Smooth muscle cell (in vitro differentiated cells): ENCODE results near the gene SIRPA. TPM values are rescaled to one million over a fixed set of nuclear protein-coding genes. Genes with fewer than 3 reads are reported as not detected.

Source experiments
- DNase-seq: peaks from one replicate; lab custom pipeline; 2025; ENCODE audit not compliant: unreplicated experiment; lab: John Stamatoyannopoulos, UW
- H2AFZ ChIP-seq: fragments of 200-600 bp; sonication (generic); 2 replicates; pipeline ENCODE4 v1.6.0; 2016; ENCODE audit warnings: antibody characterized with exemption, low read depth, mild to moderate bottlenecking
- H3F3A ChIP-seq: fragments of 200-600 bp; sonication (generic); 2 replicates; pipeline ENCODE4 v1.6.0; 2017; ENCODE audit warnings: antibody characterized with exemption, low read depth
- H3K27ac ChIP-seq: fragments of 200-600 bp; sonication (generic); 2 replicates; pipeline ENCODE4 v1.5.1; 2016; ENCODE audit warnings: low read depth, mild to moderate bottlenecking
- H3K27me3 ChIP-seq: fragments of 200-600 bp; sonication (generic); 2 replicates; pipeline ENCODE4 v1.6.1; 2016; ENCODE audit warnings: low read depth, mild to moderate bottlenecking
- H3K36me3 ChIP-seq: fragments of 200-600 bp; sonication (generic); 2 replicates; pipeline ENCODE4 v1.5.1; 2016; ENCODE audit warnings: low read depth
- H3K4me1 ChIP-seq: fragments of 200-600 bp; sonication (generic); 2 replicates; pipeline ENCODE4 v1.5.1; 2016; ENCODE audit warnings: low read depth
- H3K4me2 ChIP-seq: fragments of 200-600 bp; sonication (generic); 2 replicates; pipeline ENCODE4 v1.6.0; 2016; ENCODE audit warnings: mild to moderate bottlenecking
- H3K4me3 ChIP-seq: fragments of 200-600 bp; sonication (generic); 2 replicates; pipeline ENCODE4 v1.5.1; 2016; ENCODE audit warnings: mild to moderate bottlenecking
- H3K79me2 ChIP-seq: fragments of 200-600 bp; sonication (generic); 2 replicates; pipeline ENCODE4 v1.6.0; 2016; ENCODE audit warnings: low read depth, mild to moderate bottlenecking
- H3K9ac ChIP-seq: fragments of 200-600 bp; sonication (generic); 2 replicates; pipeline ENCODE4 v1.6.0; 2016; ENCODE audit warnings: low read depth
- H3K9me3 ChIP-seq: fragments of 200-600 bp; sonication (generic); replicated peaks from 2 replicates; pipeline ENCODE4 v1.5.1; 2016; ENCODE audit warnings: low read depth
- H4K20me1 ChIP-seq: fragments of 200-600 bp; sonication (generic); 2 replicates; pipeline ENCODE4 v1.6.0; 2016; ENCODE audit warnings: low read depth
- CTCF ChIP-seq: fragments of 200-600 bp; sonication (generic); IDR thresholded peaks from 2 replicates; pipeline ENCODE4 v1.5.1; 2017; ENCODE audit warnings: borderline replicate concordance, mild to moderate bottlenecking, antibody characterized with exemption; ENCODE audit not compliant: insufficient read depth, poor library complexity, severe bottlenecking
- WGBS: methylation state at CpG from one replicate; pipeline ENCODE4 v1.1.7; 2016; ENCODE audit warnings: low lambda C conversion rate; 5-methylcytosine and 5-hydroxymethylcytosine counted together
- polyA plus RNA-seq: library from polyadenylated mRNA; unstranded; fragments of >200 nt; fragmentation: Nextera tagmentation; extraction: Ambion mirVana; gene quantifications from 2 replicates; pipeline ENCODE4 v1.2.1, GENCODE V29; 2016
- total RNA-seq: library from RNA; depleted of rRNA; stranded (reverse); fragments of >200 nt; gene quantifications from 2 replicates; pipeline ENCODE4 v1.2.3, GENCODE V29; 2014

Gene SIRPA
- total and polyA plus RNA-seq, 2 experiments from 2014 or later: 8.3 to 14.5 TPM

GRCh38 chr20:1882026-1882425 is 13.2 kb upstream of the SIRPA start:
- Histone ChIP-seq H3K36me3 (no peaks in the 10 kb centered on the region), H3K27me3 (no peaks in the 10 kb centered on the region), H3K79me2 (no peaks in the 10 kb centered on the region), H2AFZ (no peak overlapping the region), H3K27ac (no peak overlapping the region), H3K9me3 (no peaks in the 10 kb centered on the region), H3K4me1 (no peaks in the 10 kb centered on the region), H3K4me3 (no peak overlapping the region), H3K9ac (no peak overlapping the region), H3F3A (no peaks in the 10 kb centered on the region), H3K4me2 (no peak overlapping the region), H4K20me1 (no peaks in the 10 kb centered on the region)
- WGBS: 92% methylated on average over 8 of the region's 8 CpGs
- no peak for DNase-seq
- TF ChIP-seq CTCF: no peak

DNA sequence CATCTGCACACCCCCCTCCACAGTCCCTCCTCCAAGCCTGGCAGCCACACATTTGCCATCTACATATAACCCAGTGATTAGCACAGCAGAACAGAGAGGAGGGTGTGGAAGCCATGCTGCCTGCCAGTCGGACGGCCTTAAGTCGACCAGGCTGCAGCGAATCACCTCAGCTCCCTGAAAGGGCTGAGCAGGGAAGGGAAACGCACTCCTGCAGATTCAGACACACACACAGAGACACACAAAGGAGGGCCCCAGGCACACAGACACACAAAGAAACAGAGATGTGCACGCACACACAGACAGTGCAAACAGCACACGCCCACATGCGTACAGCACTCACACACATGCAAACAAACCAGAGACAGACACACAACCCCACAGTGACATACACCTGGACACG is 11.2 kb upstream of the SIRPA start:
- Histone ChIP-seq H3K4me1 (no peaks in the 10 kb centered on the region), H2AFZ (no peak overlapping the region), H3K4me3 (no peak overlapping the region), H3F3A (no peaks in the 10 kb centered on the region), H3K9me3 (no peaks in the 10 kb centered on the region), H3K27ac (no peak overlapping the region), H4K20me1 (no peaks in the 10 kb centered on the region), H3K9ac (no peak overlapping the region), H3K4me2 (no peak overlapping the region), H3K79me2 (no peaks in the 10 kb centered on the region), H3K27me3 (no peaks in the 10 kb centered on the region), H3K36me3 (no peaks in the 10 kb centered on the region)
- DNase-seq: no peak
- no peak for TF ChIP-seq CTCF
- 82% methylated on average over 9 of the region's 9 CpGs for WGBS

- no peaks in the 10 kb centered on the region for H3K27me3 ChIP-seq
- no peak overlapping the region for H3K4me3 ChIP-seq
- H3K9ac ChIP-seq: no peak overlapping the region
- 92% methylated on average over 4 of the region's 4 CpGs for WGBS
- H3K9me3 ChIP-seq: no peaks in the 10 kb centered on the region
- TF ChIP-seq CTCF: no peak
- no peaks in the 10 kb centered on the region for H3K4me1 ChIP-seq
- H2AFZ ChIP-seq: no peak overlapping the region
- no peaks in the 10 kb centered on the region for H3K36me3 ChIP-seq
- H3K27ac ChIP-seq: no peak overlapping the region
- no peak for DNase-seq
- no peaks in the 10 kb centered on the region for H3F3A ChIP-seq
- no peaks in the 10 kb centered on the region for H4K20me1 ChIP-seq
- H3K79me2 ChIP-seq: no peaks in the 10 kb centered on the region
- H3K4me2 ChIP-seq: no peak overlapping the region
Observed at GRCh38 chr20:1885254-1885653, 10.0 kb upstream of the SIRPA start.

GRCh38 chr20:1885940-1886693 is 9.1 kb upstream of the SIRPA start:
- H3K36me3 ChIP-seq: no peaks in the 10 kb centered on the region
- H3F3A ChIP-seq: no peaks in the 10 kb centered on the region
- no peaks in the 10 kb centered on the region for H3K79me2 ChIP-seq
- no peaks in the 10 kb centered on the region for H3K9me3 ChIP-seq
- no peak overlapping the region for H3K27ac ChIP-seq
- no peak overlapping the region for H3K4me3 ChIP-seq
- no peak for DNase-seq
- no peak overlapping the region for H3K9ac ChIP-seq
- H2AFZ ChIP-seq: no peak overlapping the region
- no peaks in the 10 kb centered on the region for H4K20me1 ChIP-seq
- H3K4me2 ChIP-seq: no peak overlapping the region
- WGBS: 87% methylated on average over 9 of the region's 9 CpGs
- no peaks in the 10 kb centered on the region for H3K4me1 ChIP-seq
- TF ChIP-seq CTCF: no peak
- H3K27me3 ChIP-seq: no peaks in the 10 kb centered on the region
